ENCODE data around the gene SP4.
"Not testable (repeated sequence)": the region's sequence is repeated elsewhere in the genome, so short reads cannot be mapped to it uniquely, and the experiment has no call there.

Gene SP4

DNA sequence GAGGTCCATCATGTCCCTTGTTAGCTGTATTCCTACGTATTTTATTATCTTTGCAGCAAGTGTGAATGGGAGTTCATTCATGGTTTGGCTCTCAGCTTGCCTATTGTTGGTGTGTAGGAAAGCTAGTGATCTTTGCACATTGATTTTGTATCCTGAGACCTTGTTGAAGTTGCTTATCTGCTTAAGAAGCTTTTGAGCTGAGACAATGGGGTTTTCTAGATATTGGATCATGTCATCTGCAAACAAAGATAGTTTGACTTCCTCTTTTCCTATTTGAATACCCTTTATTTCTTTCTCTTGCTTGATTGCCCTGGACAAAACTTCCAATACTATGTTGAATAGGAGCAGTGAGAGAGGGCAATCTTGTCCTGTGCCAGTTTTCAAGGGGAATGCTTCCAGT, 104.6 kb downstream of the SP4 start:
- H3K9me3 Mint-ChIP-seq; H3K36me3 Mint-ChIP-seq (ENCODE audit: low read depth); H3K4me3 Mint-ChIP-seq; H3K27me3 Mint-ChIP-seq; H3K4me1 Mint-ChIP-seq (ENCODE audit: low read depth); H3K27ac Mint-ChIP-seq: not testable (repeated sequence)

DNA sequence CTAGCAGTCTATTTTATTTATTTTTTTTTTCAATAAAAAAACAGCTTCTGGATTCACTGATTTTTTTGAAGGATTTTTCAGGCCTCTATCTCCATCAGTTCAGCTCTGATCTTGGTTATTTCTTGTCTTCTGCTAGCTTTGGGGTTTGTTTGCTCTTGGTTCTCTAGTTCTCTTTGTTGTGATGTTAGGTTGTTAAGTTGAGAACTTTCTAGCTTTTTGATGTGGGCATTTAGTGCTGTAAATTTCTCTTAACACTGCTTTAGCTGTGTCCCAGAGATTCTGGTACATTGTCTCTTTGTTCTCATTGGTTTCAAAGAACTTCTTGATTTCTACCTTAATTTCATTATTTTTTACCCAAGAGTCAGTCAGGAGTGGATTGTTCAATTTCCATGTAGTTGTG, 105.8 kb downstream of the SP4 start:
- H3K9me3 Mint-ChIP-seq; H3K4me3 Mint-ChIP-seq; H3K4me1 Mint-ChIP-seq (ENCODE audit: low read depth); H3K36me3 Mint-ChIP-seq (ENCODE audit: low read depth); H3K27ac Mint-ChIP-seq; H3K27me3 Mint-ChIP-seq: not testable (repeated sequence)

DNA sequence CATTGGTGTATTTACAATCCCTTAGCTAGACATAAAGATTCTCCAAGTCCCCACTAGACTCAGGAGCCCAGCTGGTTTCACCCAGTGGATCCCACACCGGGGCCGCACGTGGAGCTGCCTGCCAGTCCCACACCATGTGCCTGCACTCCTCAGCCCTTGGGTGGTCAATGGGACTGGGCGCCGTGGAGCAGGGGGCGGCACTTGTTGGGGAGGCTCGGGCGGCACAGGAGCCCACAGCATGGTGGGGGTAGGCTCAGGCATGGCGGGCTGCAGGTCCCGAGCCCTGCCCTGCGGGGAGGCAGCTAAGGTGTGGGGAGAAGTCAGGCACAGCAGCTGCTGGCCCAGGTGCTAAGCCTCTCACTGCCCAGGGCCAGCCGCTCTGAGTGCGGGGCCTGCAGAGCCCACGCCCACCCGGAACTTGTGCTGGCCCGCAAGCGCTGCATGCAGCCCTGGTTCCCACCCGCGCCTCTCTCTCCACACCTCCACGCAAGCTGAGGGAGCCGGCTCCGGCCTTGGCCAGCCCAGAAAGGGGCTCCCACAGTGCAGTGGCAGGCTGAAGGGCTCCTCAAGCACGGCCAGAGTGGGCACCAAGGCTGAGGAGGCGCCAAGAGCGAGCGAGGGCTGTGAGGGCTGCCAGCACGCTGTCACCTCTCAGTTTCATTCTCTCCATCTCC, 108.7 kb downstream of the SP4 start:
- H3K36me3 Mint-ChIP-seq (ENCODE audit: low read depth); H3K4me3 Mint-ChIP-seq; H3K27ac Mint-ChIP-seq; H3K9me3 Mint-ChIP-seq; H3K4me1 Mint-ChIP-seq (ENCODE audit: low read depth): not testable (repeated sequence)
- peaks cover 22% of the 10 kb centered on the region for H3K27me3 Mint-ChIP-seq

DNA sequence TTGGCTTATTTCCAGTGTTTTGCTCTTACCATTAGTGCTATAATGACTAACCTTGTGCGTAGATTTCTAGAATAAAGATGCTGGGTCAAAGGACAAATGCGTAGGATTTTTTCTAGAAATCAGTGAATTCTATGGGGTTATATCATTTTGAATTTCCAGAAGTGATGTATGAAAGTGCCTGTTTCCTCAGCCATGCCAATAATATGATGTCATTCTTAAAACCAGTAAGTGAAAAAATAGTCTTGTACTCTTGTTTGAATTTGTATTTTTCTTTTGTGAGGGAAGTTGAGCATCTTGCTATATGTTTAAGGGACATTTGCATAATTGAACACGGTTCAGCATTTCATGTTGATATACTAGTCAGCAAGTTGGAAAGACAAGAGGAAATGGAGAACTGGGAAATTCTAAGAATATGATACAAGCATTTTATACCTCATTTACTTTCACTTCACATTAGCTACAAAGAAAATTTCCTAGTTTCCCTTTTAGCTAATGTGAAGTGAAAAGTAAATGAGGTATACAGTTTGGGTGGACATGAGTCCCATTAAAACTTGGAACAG, 111.1 kb downstream of the SP4 start:
- Mint-ChIP-seq H3K4me3 (no peak overlapping the region), H3K4me1 (ENCODE audit: low read depth) (peaks cover 7% of the 10 kb centered on the region), H3K9me3 (no peaks in the 10 kb centered on the region), H3K36me3 (ENCODE audit: low read depth) (no peaks in the 10 kb centered on the region), H3K27ac (no peak overlapping the region), H3K27me3 (peaks cover 42% of the 10 kb centered on the region)

DNA sequence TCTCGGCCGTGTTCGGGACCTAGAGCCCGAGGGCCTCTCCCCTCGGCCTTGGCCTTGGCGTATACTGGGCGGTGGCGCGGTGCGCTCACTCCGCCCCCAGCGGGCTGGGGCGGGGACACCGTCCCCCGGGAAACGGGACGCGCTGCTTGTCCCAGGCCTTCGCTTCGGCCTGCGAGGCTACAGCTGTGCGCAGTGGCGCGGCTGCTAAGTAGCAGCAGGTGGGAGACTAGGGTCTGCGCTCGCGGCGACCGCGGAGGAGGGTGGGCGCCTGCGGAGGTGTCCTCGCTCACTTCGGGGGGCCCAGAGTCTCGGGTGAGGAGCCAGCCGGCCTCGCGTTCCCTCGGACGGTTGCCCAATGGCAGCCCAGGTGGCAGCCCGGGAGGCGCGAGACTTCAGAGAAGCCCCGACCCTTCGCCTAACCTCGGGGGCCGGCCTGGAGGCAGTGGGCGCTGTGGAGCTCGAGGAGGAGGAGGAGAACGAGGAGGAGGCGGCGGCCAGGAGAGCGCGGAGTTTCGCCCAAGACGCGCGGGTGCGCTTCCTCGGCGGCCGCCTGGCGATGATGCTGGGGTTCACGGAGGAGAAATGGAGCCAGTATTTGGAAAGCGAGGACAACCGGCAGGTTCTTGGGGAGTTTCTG, 115.1 kb downstream of the SP4 start, which contains the start of gene DNAH11:
Gene DNAH11, plus strand, starts transcription at position 149 of the 637 bp plus-strand sequence. Its CDS starts 207 bp downstream, at position 356.
- H3K36me3 Mint-ChIP-seq (ENCODE audit: low read depth) = no peaks in the 10 kb centered on the region

DNA sequence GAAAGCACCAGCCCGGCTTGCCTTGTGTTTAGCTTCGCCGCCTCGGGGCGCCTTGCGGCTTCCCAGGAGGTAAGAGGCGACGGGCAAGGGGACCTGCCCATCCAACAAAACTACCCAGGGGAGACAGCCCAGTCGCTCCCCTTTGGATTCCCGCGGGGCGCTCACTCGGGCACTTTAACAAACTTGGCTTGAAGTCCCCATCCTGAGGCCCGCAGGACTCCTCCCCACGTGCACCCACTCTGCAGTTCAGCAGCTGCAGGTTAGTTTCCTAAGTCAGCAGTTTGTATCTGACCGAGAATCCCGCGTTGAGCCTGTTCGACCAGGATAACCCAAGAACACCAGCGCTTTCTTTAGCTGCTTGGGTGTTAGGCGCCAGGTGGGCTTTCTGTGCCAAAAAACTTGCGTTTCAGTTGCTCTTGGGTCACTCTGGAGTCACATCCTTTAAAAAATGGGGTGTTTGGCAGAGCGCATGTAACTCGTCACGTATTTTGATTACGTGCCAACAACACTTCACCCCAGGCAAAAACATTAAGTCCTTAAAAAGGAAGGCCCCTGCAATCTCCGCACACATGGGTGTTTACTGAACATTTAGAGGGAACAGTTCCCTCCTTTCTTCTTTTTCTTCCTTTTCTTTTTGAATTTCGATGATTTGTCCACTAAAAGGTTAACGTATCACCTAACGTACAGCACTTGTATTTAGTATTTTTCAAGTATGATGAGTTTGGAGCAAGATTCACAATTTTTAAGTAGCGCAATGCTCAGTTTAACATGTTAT, 115.8 kb downstream of the SP4 start:
- Mint-ChIP-seq H3K27me3 (peaks cover 72% of the 10 kb centered on the region), H3K4me1 (ENCODE audit: low read depth) (peaks cover 9% of the 10 kb centered on the region), H3K9me3 (no peaks in the 10 kb centered on the region)

More for the DNA sequence above, 115.1 kb downstream of the SP4 start, which contains the start of gene DNAH11:
- Mint-ChIP-seq H3K27me3 (peaks cover 72% of the 10 kb centered on the region), H3K4me3 (peak within 1 kb of the TSS; percentile 75), H3K9me3 (no peaks in the 10 kb centered on the region), H3K27ac (no peak within 1 kb of the TSS), H3K4me1 (ENCODE audit: low read depth) (peaks cover 9% of the 10 kb centered on the region)

DNA sequence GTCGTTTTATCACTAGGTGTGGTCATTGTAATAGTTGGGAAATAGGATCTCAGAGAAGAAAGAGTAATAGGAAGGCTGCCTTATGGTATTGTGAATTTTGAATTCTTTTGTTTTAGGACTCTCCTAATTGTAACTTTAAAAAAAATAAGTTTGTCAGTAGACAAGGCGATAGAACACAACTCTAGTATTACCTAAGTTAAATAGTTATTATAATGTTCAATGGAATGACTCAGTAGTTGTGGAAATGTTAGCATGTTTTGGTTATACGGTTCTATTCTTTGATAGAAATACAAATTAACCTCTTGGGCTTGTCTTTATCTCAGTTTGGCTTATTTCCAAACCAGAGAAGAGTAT, 116.4 kb downstream of the SP4 start:
- no peaks in the 10 kb centered on the region for H3K9me3 Mint-ChIP-seq
- H3K4me3 Mint-ChIP-seq = peak overlapping the region; percentile 75
- no peaks in the 10 kb centered on the region for H3K36me3 Mint-ChIP-seq (ENCODE audit: low read depth)
- H3K27ac Mint-ChIP-seq = no peak overlapping the region
- H3K4me1 Mint-ChIP-seq (ENCODE audit: low read depth) = peaks cover 9% of the 10 kb centered on the region
- H3K27me3 Mint-ChIP-seq = peaks cover 68% of the 10 kb centered on the region

More for the DNA sequence above, 115.8 kb downstream of the SP4 start:
- peak overlapping the region; percentile 75 for H3K4me3 Mint-ChIP-seq
- H3K36me3 Mint-ChIP-seq (ENCODE audit: low read depth) = no peaks in the 10 kb centered on the region
- no peak overlapping the region for H3K27ac Mint-ChIP-seq

DNA sequence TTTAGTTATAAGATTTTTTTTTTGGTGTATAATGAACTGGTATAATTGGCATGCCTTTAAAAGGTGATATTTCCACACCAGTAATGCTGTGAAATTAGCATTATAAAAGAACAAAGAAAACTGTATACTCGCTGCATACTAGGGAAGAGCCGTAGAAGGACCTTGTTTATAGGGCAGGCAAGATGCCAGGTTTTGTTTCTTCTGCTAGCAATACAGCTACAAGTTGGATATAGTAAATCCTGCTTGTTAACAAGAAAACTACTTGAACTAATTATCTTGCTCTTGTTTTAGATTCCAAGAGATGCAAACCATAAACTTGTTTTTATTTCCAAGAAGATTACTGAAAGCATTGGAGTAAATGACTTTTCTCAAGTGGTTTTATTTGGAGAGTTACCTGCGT, 116.8 kb downstream of the SP4 start:
- Mint-ChIP-seq H3K27me3 (peaks cover 68% of the 10 kb centered on the region), H3K4me1 (ENCODE audit: low read depth) (peaks cover 9% of the 10 kb centered on the region), H3K4me3 (no peak overlapping the region), H3K36me3 (ENCODE audit: low read depth) (no peaks in the 10 kb centered on the region), H3K9me3 (no peaks in the 10 kb centered on the region), H3K27ac (no peak overlapping the region)

DNA sequence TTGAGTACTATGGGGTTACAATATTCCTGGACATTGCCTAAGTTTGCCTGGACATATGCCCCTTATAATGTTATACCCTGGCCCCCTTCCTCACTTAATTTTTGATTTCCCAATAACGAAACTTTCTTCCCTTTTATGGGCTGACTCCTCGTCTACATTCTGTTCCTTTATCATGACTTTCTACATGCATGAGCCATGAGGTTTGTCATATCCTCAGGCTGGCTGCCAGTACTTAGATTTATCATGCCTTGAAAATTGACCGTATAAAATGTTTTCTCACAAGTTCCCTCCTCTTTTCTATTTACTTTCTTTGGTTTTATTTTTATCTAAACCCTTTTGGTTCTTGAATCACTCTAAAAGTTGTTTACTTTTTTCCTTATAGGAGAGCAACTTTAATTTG, 119.6 kb downstream of the SP4 start:
- Mint-ChIP-seq H3K27ac (no peak overlapping the region), H3K9me3 (no peaks in the 10 kb centered on the region)

DNA sequence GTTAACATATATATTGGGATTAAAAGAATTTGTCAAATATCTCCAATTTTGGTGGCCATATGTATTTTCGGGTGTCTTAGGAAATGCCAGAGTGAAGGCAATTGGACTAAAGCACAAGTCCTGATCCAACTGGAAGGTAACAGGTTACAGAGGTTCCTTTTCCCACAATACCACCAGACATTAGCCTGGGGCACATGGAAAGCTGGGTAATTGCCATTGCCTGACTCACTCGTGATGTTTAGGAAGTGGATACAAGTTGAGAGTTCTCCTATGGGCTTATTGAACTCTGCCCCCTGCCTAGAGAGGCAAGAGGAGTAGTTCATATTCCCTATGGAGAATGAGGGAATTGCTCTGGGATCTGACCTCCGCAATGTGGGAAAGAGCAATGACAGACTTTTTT, 120.6 kb downstream of the SP4 start:
- Mint-ChIP-seq H3K27ac (no peak overlapping the region), H3K36me3 (ENCODE audit: low read depth) (no peaks in the 10 kb centered on the region), H3K4me3 (no peak overlapping the region), H3K4me1 (ENCODE audit: low read depth) (peaks cover 5% of the 10 kb centered on the region), H3K9me3 (no peaks in the 10 kb centered on the region), H3K27me3 (peaks cover 48% of the 10 kb centered on the region)

More for the DNA sequence above, 119.6 kb downstream of the SP4 start:
- H3K4me3 Mint-ChIP-seq = no peak overlapping the region
- no peaks in the 10 kb centered on the region for H3K36me3 Mint-ChIP-seq (ENCODE audit: low read depth)
- H3K4me1 Mint-ChIP-seq (ENCODE audit: low read depth) = peaks cover 9% of the 10 kb centered on the region
- peaks cover 51% of the 10 kb centered on the region for H3K27me3 Mint-ChIP-seq

DNA sequence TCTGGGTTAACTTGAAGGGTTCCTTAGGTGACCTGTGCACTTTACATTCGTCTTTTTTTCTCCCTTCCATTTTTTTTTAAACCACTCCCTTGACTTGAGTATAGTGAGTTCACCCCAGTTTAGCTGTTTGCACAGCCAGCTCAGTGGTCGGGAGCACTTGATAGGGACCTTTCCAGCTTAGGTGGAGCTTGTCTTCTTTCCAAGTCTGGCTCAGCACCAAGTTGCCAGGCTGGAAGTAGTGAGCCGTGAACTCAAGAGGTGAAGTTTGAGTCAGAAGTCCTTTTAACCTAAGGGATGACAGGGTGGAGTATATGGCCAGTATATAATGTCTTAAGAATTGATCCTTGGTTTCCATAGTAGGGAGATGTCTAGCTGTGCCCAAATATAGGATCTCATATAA, 122.2 kb downstream of the SP4 start:
- Mint-ChIP-seq H3K4me3 (no peak overlapping the region), H3K27ac (no peak overlapping the region), H3K4me1 (ENCODE audit: low read depth) (no peaks in the 10 kb centered on the region), H3K9me3 (no peaks in the 10 kb centered on the region), H3K27me3 (peaks cover 34% of the 10 kb centered on the region), H3K36me3 (ENCODE audit: low read depth) (no peaks in the 10 kb centered on the region)

DNA sequence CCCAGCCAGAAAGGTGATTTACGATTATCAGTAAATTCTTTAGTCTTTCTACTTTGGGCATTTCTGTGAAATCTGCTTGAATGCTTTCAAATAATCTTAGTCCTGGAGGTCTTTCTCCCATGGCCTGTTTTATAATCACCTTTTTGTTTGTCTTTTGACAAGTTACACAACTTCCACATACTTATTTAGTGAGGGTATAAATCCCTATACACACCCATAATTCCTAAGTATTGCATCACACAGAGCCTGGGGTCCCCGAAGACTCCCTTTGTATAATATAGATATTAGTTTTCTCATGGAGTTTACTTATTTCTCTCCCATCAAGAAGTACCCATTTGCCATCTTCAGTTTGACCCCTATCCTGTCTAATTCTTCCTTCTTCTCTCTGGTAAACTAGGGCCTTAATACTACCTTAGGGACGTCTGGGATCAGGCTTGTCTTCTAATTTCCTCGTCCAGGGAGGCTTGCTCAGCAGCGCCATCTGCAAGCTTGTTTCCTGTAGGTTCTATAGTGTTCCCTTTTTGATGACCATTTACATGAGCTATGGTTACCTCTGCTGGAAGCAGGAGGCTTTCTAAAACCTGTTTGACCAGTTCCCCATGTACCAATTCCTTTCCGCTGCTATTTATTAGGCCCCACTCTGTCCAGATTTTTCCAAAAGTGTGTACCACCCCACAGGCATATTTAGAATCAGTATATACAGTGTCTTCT, 123.1 kb downstream of the SP4 start:
- no peaks in the 10 kb centered on the region for H3K4me1 Mint-ChIP-seq (ENCODE audit: low read depth)
- H3K27me3 Mint-ChIP-seq = peaks cover 25% of the 10 kb centered on the region
- H3K9me3 Mint-ChIP-seq = no peaks in the 10 kb centered on the region
- no peak overlapping the region for H3K27ac Mint-ChIP-seq
- H3K36me3 Mint-ChIP-seq (ENCODE audit: low read depth) = no peaks in the 10 kb centered on the region
- H3K4me3 Mint-ChIP-seq = no peak overlapping the region

DNA sequence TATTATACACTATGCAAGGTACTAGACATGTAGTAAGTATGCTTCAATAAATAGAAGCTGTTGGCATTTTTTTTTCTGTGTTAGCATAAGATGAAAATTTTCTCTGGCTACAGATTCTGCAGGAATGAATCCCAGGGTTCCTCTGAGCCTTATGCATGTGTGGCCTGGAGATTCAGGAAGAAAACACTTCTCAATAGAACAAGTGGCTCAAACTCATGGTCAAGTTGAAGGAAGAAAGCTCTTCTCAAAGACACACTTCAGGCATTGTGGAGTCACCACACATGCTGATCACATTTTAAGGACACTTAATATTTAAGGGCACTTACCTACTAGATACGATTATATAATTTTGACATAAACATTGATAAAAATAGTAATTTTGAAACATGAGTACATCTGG, 134.5 kb downstream of the SP4 start:
- Mint-ChIP-seq H3K27me3 (no peaks in the 10 kb centered on the region), H3K27ac (no peak overlapping the region), H3K9me3 (no peaks in the 10 kb centered on the region), H3K4me1 (ENCODE audit: low read depth) (no peaks in the 10 kb centered on the region), H3K36me3 (ENCODE audit: low read depth) (no peaks in the 10 kb centered on the region), H3K4me3 (no peak overlapping the region)
